NCI-H2107 (cell line): Measurements from ENCODE around the gene DUS1L.
A peak's percentile ranks its signal among the peaks of the same experiment; 100 is the strongest.

Experiments used
- DNase-seq: peaks from one replicate; lab custom pipeline; 2025; lab: John Stamatoyannopoulos, UW

DUS1L gene

DNA sequence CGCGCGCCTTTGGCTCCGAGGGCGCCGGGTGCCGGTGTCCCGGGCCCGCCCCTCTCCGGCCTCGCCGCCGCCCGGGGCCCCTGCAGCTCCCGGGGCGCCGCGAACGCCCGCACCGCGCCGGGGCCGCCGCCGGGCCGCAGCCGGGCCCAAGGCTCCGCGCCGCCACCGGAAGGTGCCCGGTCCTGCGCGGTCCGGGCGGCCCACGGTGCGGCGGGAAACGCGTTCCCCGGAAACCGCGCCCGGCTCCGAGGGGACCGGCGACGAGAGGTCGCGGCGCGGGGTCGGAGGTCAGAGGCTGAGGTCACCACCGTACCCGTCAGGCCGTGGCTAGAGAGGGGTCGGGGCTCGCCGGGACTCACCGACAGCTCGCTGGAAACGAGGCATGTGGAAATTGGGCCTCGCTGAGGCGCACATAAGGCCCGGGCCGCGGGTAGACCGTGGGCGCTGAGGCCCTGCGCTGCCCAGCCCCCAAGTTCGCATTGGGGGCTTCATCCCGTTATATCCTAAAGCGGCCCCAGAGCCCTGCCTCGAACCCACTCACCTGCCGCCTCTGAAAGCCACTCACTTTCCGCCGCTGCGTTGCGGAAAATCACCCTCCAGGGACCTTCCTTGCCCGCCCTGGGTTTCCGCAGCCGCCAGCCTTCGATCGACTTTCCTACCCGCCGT, at the start of gene DUS1L:
TSS of gene DUS1L (minus strand) at position 167 of the 666 bp plus-strand sequence. CDS start 745 bp downstream, outside the sequence.
- DNase-seq = peak; percentile 11

DNA sequence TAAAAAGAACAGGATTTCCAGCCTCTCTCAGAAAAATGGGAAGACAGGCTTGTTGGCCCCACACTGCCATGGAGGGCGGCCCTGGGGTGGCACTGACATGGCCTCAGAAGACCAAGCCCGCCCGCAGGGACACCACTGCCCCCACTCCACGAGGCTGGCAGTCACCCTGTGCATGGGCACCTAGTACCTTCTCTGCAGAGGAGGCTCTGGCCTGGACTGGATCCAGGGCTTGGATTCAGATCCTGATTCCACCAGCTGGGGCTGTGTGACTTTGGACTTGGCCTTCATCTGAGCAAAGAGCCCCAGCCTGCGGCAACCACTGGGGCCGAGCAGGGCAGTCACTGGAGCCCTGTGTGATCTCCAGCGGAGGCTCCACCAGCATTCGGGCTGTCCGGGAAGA, 49.3 kb upstream of the DUS1L start:
- DNase-seq = no peak

GRCh38 chr17:82114447-82114846, 48.8 kb upstream of the DUS1L start:
- DNase-seq = no peak

GRCh38 chr17:82113941-82114340, 48.3 kb upstream of the DUS1L start:
- no peak for DNase-seq

GRCh38 chr17:82113422-82113821, 47.8 kb upstream of the DUS1L start:
- DNase-seq = no peak

GRCh38 chr17:82112914-82113311, 47.3 kb upstream of the DUS1L start:
- no peak for DNase-seq

DNA sequence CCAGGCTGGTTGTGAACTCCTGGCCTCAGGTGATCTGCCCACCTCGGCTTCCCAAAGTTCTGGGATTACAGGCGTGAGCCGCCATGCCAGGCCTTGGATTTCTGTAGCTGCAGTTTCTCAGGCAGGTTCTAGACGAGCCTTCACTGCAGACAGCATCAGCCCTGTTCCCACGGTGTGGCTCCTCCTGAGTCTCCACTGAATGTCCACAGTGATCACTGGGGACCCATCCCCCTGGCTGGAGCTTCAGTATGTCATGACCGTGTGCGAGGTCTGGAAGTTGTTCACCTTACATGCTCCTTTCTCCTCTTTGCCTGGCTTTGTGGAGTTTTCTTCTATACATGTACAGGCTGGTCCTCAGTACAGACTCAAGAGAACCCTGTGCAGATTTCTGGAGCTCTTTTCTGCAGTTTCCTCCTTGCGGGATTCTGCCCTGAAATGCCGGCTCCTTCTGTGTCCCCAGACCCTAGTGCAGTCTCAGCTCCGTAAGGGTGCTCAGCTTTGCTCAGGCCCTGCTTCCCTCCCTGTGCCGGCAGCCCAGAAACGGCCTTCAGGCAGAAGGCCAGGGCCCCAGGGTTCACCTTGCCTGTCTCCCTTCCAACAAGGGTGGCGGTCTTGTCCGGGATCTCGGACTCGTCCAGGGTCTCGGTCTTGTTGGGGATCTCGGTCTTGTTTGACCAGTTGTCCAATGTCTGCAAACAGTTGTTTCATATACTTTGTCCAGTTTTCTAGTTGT, 46.7 kb upstream of the DUS1L start:
- DNase-seq = no peak

DNA sequence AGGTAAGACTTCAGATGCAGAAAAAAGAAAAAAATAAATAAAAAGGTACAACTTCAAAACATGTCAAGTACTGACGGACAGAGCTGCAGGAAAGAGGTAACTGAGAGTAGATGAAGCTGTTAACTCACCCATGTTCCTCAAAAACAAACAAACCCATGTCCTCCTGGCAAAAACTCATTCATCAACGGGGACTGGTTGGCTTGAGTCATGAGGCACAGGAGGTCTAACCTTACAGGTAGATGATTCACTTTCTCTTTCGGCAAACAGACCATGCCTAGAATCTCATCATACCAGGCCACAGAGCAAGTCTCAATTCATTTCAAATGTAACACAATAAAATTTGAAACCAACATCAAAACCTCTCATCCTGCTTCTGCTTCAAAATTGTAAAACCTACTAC, 44.7 kb upstream of the DUS1L start:
- DNase-seq = no peak

GRCh38 chr17:82108961-82109475, 43.4 kb upstream of the DUS1L start:
- no peak for DNase-seq

DNA sequence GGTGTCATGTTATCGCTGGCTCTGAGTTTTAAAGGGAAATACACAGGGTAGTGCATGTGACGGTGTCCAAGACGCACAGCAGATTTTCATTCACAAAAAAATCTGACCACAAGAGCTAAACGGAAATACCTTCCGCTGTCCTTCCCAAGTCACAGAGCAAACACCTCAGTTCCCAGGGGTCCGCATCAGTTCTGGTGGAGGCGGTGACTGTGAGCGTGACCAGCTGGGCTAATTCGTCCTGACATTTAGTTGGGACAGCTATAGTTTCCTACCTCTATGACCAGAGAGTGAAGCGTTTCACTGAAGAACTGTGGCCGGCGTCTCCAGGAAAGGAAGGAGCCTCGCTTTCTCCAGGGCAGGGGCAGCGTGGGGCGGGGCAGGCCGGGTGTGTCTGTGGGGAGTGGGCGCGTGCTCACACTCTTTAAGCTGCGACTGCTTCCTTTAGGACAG, 42.9 kb upstream of the DUS1L start:
- no peak for DNase-seq

DNA sequence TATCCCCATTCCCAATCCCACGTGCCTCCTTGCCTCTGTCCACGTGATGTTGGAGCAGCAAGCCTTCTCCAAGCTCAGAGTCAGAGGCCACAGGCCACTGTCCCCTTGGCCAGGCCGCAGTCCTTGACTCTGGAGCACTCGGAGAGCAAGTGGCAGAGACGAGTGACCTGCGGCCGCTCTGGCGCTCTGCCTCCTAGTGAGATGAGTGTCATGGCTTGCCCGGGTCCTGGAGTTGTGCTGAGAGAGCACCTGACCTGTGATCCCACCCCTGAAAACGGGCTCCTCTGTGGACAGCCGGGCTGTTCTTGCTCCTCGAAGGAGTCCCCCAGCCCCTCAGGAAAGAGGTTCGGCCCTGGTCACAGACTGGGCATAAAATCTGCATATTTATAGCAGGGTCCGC, 42.4 kb upstream of the DUS1L start:
- no peak for DNase-seq

DNA sequence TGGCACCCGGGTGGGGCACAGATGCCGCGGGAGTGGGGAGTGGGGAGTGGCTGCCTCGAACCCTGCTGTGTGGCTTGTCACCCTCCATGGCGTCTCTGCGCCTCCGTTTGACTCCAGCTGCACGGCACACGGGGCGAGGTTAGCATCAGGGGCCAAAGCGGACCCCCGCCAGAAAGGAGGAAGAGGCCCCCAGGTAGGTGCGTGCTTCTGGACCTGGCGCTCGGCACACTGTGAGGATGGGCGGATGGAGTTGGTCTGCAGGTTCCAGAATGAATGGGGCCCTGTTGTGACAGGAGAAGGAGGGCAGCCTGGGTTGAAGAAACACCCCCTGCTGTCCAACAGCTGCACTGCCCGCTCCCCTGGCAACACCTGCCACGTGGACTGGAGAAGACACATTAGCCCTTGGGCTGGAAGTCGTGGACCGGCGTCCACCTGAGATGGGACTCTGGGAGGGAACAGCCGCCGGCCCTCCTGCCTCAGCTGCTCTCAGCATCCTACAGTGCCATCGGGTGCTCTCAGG, 41.8 kb upstream of the DUS1L start:
- DNase-seq = no peak

- DNase-seq = no peak
Measured at GRCh38 chr17:82106688-82107305, 41.2 kb upstream of the DUS1L start.

- peak; percentile 35 for DNase-seq
Measured at GRCh38 chr17:82105882-82106687, 40.5 kb upstream of the DUS1L start.

GRCh38 chr17:82105417-82105881, 39.8 kb upstream of the DUS1L start:
- no peak for DNase-seq

DNA sequence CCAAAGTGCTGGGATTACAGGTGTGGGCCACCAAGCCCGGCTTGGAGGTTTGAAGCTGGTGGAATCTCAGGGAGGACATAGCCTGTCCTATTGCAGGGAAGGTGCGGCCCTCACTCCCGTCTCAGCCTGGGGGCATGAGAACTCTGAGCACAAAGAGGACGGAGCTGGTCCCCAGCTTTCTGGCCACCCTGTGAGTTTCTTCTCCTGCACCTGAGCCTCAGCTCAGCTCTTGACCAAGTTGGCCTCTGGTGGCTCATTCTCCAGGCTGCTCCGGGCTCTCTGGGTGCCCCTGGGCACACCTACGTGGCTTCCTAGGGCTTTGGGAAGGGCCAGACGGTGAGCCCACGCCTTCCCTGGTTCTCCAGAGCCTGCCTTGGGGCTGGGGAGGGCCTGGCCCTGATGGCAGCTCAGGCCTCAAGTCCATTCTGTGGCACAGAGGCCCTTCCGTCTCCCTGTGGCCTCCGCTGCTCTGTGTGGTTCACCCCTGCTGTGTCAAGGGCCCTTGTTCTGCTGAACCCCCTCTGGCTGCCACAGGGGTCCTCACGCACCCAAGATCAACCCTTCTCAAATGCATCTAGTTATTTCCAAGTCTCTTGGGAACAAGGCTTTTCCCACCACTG, 39.3 kb upstream of the DUS1L start:
- no peak for DNase-seq

DNA sequence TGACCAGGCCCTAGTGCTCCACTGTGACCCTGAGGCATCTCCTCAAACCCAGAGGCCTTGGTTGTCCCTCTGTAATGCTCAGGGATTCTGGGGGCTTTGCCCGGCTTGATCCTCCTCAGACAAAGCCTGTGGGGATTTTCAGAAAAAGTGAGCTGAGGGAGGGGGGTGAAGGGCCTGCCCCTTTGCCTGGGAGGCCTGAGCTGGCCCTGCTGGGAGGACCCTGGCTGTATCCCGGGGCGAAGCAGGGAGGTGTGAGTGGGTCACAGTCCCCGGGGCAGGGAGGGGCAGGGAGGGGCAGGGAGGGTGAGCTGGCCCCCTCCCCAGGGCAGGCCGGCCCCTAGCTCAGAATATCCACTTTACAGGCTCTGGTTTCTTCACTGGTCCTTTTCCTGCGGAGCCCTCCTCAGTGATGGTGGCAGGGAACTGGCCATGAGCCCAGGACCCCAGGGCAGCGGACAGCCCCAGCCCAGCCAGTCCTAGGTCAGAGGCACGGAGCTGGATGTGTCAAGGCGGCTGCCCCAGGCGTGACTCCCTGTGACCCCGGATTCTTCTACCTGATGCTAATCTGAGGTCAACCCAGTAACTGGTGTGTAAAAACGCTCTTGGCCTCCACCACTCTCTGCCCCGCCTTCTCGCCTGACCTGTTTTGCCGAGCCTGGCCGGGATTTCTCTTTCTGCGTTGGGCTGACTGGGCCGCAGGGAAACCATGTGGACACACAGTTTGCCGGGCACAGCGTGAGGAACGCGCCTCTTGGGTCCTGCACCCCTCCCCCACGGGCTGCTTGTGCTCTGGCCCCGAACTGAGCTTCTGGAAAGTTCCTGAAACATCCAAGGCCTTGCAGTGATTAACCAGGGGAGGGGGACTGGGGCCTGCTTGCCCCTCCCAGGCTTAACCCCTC, 38.2 kb upstream of the DUS1L start:
- DNase-seq = no peak

DNA sequence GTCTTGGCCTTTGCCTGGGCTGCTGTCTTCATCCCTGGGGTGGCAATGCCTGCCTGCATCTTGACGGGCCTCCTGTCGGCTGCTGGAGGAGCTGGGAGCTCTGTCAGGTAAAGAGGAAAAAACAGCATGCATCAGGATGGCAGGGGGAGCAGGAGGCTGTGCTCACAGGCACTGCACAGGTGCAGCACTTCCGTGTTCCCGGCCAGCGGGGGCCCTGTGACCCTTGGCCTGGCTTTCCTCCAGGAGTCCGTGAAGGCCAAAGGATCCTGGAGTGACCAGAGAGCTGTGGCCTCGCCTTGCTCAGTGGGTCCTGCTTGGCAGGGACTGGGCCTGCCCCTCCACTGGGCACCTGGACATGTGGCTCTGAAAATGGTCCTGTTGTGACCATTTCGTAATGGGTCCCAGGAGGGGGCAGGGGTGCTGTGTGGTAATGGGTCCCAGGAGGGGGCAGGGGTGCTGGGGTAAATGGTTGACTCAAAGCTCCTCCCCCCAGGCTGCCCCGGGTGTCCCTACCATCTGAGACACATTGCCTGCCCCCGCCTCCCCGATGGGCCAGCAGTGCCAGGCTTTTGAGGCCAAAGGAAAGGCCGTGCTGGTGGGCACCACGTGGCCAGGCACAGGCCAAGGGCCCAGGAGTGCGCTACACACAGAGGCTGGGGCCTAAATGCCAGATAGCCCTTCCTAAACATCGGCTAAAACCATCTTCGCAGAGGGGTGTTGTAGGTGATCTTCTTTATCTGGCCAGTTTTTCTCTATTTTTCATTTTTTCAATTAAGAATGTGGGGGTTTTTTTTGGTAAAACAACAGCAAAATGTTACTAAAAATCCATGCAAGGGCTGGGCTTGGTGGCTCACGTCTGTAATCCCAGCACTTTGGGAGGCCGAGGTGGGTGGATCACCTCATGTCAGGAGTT, 36.4 kb upstream of the DUS1L start:
- no peak for DNase-seq

- no peak for DNase-seq
Measured at GRCh38 chr17:82101301-82101715, 35.7 kb upstream of the DUS1L start.
